ENCODE results near the gene ADAMTSL1. TPM values are rescaled to one million over a fixed set of nuclear protein-coding genes. Genes with fewer than 3 reads are reported as not detected.

ADAMTSL1 gene
- total and polyA plus RNA-seq, 4 donors: 0.31 to 3.4 (median 1.9) TPM

DNA sequence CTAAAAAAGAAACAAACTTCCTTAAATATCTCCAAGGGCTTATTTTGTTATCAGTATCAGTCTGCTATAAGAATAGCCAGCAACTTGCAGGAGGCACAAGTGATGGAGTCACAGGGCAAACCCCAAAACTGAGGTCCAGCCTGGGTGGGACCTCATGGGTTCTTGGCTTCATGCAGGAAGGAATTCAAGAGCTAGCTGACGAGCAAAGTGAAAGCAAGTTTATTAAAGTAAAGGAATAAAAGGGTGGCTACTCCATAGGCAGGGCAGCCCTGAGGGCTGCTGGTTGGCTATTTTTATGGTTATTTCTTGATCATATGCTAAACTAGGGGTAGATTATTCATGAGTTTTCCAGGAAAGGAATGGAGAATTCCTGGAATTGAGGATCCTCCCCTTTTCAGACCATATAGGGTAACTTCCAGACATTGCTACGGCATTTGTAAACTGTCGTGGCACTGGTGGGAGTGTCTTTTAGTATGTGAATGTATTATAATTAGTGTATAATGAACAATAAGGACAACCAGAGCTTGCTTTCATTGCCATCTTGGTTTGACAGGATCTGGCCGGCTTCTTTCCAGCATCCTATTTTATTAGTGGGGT lies 231.9 kb downstream of the ADAMTSL1 start:
- Histone ChIP-seq H3K9me3 (ENCODE audit: control insufficient read depth in 4 of 4, low read length in 3 of 4) (no peaks in the 10 kb centered on the region), H3K4me3 (ENCODE audit: low read depth in 1 of 3, low read length in 3 of 3) (no peak overlapping the region), H3K4me1 (ENCODE audit: control insufficient read depth in 4 of 4, insufficient read depth in 4 of 4, low read length in 3 of 4) (peaks cover 0 to 6% (median 0%) of the 10 kb centered on the region in 4 donors), H3K27ac (ENCODE audit: low read depth in 1 of 2, low read length in 2 of 2) (no peak overlapping the region), H3K27me3 (ENCODE audit: control insufficient read depth in 4 of 4, insufficient read depth in 4 of 4, low read length in 3 of 4) (no peaks in the 10 kb centered on the region), H3K36me3 (ENCODE audit: control insufficient read depth in 4 of 4, insufficient read depth in 3 of 4, low read depth in 1 of 4, low read length in 3 of 4) (no peaks in the 10 kb centered on the region), H3K9ac (ENCODE audit: low read depth in 1 of 2, low read length in 2 of 2) (no peak overlapping the region)
- no peak for DNase-seq (ENCODE audit: low spot score)
- 43% methylated on average over 4 of the region's 4 CpGs for WGBS
- TF ChIP-seq RXRA (IDR thresholded peaks at IDR 0.05) (no peak), REST (IDR thresholded peaks at IDR 0.05) (no peak), HNF4A (conservative IDR thresholded peaks at IDR 0.05) (no peak), EGR1 (IDR thresholded peaks at IDR 0.05; ENCODE audit: low read depth in 2 of 2) (no peak), GABPA (IDR thresholded peaks at IDR 0.05 in 1 of 2, conservative IDR thresholded peaks at IDR 0.05 in 1 of 2) (no peak), NR2F2 (IDR thresholded peaks at IDR 0.05) (no peak)
- TF ChIP-seq, protein P1, sequence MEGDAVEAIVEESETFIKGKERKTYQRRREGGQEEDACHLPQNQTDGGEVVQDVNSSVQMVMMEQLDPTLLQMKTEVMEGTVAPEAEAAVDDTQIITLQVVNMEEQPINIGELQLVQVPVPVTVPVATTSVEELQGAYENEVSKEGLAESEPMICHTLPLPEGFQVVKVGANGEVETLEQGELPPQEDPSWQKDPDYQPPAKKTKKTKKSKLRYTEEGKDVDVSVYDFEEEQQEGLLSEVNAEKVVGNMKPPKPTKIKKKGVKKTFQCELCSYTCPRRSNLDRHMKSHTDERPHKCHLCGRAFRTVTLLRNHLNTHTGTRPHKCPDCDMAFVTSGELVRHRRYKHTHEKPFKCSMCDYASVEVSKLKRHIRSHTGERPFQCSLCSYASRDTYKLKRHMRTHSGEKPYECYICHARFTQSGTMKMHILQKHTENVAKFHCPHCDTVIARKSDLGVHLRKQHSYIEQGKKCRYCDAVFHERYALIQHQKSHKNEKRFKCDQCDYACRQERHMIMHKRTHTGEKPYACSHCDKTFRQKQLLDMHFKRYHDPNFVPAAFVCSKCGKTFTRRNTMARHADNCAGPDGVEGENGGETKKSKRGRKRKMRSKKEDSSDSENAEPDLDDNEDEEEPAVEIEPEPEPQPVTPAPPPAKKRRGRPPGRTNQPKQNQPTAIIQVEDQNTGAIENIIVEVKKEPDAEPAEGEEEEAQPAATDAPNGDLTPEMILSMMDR (IDR thresholded peaks at IDR 0.05; ENCODE audit: low read depth, low read length, missing input control): no peak

DNA sequence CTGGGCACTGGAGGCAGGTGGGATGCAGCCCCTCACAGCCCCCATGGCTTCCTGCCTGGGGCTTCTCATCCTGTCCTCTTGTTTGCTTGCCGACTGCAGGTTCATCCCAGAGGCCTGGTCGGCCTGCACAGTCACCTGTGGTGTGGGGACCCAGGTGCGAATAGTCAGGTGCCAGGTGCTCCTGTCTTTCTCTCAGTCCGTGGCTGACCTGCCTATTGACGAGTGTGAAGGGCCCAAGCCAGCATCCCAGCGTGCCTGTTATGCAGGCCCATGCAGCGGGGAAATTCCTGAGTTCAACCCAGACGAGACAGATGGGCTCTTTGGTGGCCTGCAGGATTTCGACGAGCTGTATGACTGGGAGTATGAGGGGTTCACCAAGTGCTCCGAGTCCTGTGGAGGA lies 232.7 kb downstream of the ADAMTSL1 start:
- WGBS: 83% methylated on average over 11 of the region's 11 CpGs
- H3K4me1 ChIP-seq (ENCODE audit: control insufficient read depth in 4 of 4, insufficient read depth in 4 of 4, low read length in 3 of 4): peaks cover 0 to 6% (median 0%) of the 10 kb centered on the region in 4 donors
- no peaks in the 10 kb centered on the region for H3K27me3 ChIP-seq (ENCODE audit: control insufficient read depth in 4 of 4, insufficient read depth in 4 of 4, low read length in 3 of 4)
- no peaks in the 10 kb centered on the region for H3K36me3 ChIP-seq (ENCODE audit: control insufficient read depth in 4 of 4, insufficient read depth in 3 of 4, low read depth in 1 of 4, low read length in 3 of 4)
- no peak for TF ChIP-seq RAD21 (IDR thresholded peaks at IDR 0.05)
- no peak overlapping the region for H3K27ac ChIP-seq (ENCODE audit: low read depth in 1 of 2, low read length in 2 of 2)
- H3K4me3 ChIP-seq (ENCODE audit: low read depth in 1 of 3, low read length in 3 of 3): no peak overlapping the region
- no peak overlapping the region for H3K9ac ChIP-seq (ENCODE audit: low read depth in 1 of 2, low read length in 2 of 2)
- no peak for DNase-seq (ENCODE audit: low spot score)
- H3K9me3 ChIP-seq (ENCODE audit: control insufficient read depth in 4 of 4, low read length in 3 of 4): no peaks in the 10 kb centered on the region

DNA sequence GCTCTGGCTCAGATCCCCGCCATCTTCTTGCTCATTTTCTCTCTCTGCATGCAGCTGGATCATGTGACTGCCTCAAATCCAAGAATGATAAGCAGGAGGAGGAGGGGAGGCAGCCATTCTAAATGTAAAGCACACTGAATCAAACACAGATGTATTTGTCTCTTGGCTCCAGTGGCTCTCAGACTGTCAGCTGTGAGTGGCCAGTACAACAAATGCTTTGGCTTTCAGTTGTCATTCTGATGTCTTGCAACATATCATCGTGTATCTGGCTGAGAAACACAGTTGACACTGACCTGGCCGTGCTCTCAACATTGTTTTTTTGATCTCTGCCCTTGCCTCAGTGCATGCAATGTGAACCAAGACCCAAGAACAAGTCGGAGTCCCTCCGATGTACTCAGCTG lies 233.1 kb downstream of the ADAMTSL1 start:
- Histone ChIP-seq H3K27me3 (ENCODE audit: control insufficient read depth in 4 of 4, insufficient read depth in 4 of 4, low read length in 3 of 4) (no peaks in the 10 kb centered on the region), H3K9me3 (ENCODE audit: control insufficient read depth in 4 of 4, low read length in 3 of 4) (no peaks in the 10 kb centered on the region), H3K36me3 (ENCODE audit: control insufficient read depth in 4 of 4, insufficient read depth in 3 of 4, low read depth in 1 of 4, low read length in 3 of 4) (no peaks in the 10 kb centered on the region), H3K9ac (ENCODE audit: low read depth in 1 of 2, low read length in 2 of 2) (no peak overlapping the region), H3K4me1 (ENCODE audit: control insufficient read depth in 4 of 4, insufficient read depth in 4 of 4, low read length in 3 of 4) (peaks cover 0 to 6% (median 0%) of the 10 kb centered on the region in 4 donors), H3K27ac (ENCODE audit: low read depth in 1 of 2, low read length in 2 of 2) (no peak overlapping the region), H3K4me3 (ENCODE audit: low read depth in 1 of 3, low read length in 3 of 3) (no peak overlapping the region)
- WGBS: 43% methylated on average over 5 of the region's 5 CpGs
- no peak for DNase-seq (ENCODE audit: low spot score)
- TF ChIP-seq JUND (IDR thresholded peaks at IDR 0.05): no peak
- TF ChIP-seq MAX (IDR thresholded peaks at IDR 0.05): no peak
- TF ChIP-seq TAF1 (conservative IDR thresholded peaks at IDR 0.05): no peak
- TF ChIP-seq RXRA (IDR thresholded peaks at IDR 0.05): peak; percentile 30 to 78
- TF ChIP-seq, protein P1 (IDR thresholded peaks at IDR 0.05; ENCODE audit: low read depth, low read length, missing input control): no peak
- TF ChIP-seq RAD21 (IDR thresholded peaks at IDR 0.05): peak; percentile 12 to 23
- TF ChIP-seq FOXA1 (IDR thresholded peaks at IDR 0.05): no peak
- peak; percentile 26 for TF ChIP-seq NR2F2 (IDR thresholded peaks at IDR 0.05)
- TF ChIP-seq GABPA (IDR thresholded peaks at IDR 0.05 in 1 of 2, conservative IDR thresholded peaks at IDR 0.05 in 1 of 2): no peak
- TF ChIP-seq SP1 (IDR thresholded peaks at IDR 0.05): peak; percentile 18
- no peak for TF ChIP-seq REST (IDR thresholded peaks at IDR 0.05)
- no peak for TF ChIP-seq ATF3 (IDR thresholded peaks at IDR 0.05)
- no peak for TF ChIP-seq FOXA2 (IDR thresholded peaks at IDR 0.05)
